ENCODE measurements around the gene RORC. TPM values are rescaled to one million over a fixed set of nuclear protein-coding genes. Genes with fewer than 3 reads are reported as not detected.
"Not testable (repeated sequence)": the region's sequence is repeated elsewhere in the genome, so short reads cannot be mapped to it uniquely, and the experiment has no call there.

RORC gene
- polyA plus RNA-seq (ENCODE audit: insufficient read length), result 11.8 TPM

DNA sequence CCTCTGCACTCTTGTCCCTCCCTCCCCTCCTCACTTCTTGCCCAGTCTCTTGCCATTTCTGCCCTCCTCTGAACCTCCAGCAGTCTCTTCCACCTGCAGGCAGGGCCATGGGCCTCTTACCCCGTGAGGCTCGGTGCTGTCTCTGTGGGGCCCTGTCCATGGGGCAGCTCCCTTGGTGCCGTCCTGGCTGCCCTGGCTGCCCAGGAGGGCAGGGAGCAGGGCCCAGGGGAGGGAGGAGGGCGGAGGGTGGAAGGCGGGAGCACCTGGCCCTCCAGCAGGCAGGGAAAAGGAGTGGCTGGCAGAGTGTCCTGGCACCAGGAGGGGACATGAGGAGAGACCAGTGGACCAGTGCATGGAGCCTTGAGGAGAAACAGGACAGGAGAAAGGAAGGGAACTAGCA, at the start of gene RORC:
Gene RORC (minus strand): TSS at position 198 of the 400 bp plus-strand sequence. CDS start 38 bp downstream, at position 160.
- DNase-seq, result no peak

DNA sequence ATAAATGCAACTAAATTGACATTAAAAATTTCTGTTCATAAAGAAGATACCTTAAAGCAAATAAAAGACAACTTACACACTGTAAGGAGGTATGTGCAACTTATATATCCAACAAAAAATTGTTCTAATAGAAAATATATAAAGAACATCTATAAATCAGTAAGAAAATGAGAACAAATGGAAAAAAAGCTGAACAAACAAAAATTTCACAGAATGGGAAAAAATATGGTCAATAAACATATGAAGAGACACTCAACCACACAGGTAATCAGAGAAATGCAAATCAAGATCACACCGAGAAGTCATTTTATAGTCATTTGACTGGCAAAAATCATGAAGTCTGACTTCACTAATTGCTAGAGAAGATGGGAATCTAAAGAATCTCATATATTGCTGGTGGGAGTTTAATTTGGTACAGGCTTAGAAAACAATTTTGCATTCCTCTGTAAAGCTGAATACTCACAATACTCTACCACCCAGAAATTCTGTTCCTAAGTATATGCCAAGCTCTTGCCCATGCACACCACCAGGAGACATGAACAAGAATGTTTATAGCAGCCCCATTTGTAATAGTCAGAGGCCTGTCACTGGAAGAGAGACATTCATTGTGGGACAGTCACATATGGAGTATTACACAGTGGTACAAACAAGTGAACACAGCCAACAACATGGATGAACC, 44.0 kb upstream of the RORC start:
- no peak for DNase-seq

DNA sequence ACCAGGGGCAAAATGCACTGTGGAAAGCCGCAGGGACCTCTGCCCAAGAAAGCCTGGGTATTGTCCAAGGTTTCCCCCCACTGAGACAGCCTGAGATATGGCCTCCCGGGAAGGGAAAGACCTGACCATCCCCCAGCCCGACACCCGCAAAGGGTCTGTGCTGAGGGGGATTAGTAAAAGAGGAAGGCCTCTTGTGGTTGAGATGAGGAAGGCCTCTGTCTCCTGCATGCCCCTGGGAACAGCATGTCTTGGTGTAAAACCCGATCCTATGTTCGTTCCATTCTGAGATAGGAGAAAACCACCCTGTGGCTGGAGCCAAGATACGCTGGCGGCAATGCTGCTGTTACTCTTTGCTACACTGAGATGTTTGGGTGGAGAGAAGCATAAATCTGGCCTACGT, 41.2 kb upstream of the RORC start:
- DNase-seq, result not testable (repeated sequence)

- no peak for DNase-seq
Observed at GRCh38 chr1:151871284-151872030, 39.9 kb upstream of the RORC start.

DNA sequence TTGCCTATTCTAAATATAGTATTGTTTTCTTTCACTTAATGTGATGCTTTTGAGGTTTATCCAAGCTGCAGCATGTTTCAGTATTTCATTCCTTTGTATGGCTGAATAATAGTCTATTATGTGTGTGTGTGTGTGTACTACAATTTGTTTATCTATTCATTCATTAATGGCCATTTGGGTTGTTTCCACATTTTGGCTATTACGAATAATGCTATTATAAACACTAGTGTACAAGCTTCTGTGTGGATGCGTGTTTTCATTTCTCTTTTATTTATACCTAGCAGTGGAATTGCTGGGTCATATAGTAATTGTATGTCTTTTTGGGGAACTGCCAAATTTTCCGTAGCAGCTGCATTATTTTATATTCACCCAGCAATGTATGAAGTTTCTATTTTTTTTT, 36.9 kb upstream of the RORC start:
- DNase-seq, result no peak

DNA sequence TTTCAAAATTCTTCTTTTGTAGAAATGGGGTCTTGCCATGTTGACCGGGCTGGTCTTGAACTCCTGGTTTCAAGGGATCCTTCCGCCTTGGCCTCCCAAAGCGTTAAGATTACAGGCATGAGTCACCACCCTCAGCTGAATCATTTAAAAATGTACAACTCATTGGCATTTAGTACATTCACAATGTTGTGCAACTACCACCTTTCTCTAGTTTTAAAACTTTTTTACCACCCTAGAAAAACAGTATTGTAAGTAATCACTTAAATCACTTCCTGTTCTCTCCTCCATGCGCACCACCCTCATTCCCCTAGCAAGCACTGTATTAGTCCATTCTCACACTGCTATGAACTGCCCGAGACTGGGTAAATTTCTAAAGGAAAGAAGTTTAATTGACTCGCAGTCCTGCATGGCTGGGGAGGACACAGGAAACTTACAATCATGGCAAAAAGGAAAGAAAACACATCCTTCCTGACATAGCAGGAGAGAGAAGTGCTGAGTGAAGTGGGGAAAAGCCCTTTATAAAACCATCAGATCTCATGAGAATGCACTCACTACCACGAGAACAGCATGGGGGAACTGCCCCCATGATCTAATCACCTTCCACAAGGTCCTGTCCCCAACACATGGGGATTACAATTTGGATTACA, 36.3 kb upstream of the RORC start:
- DNase-seq, result no peak

- no peak for DNase-seq
Observed at GRCh38 chr1:151867321-151867720, 35.7 kb upstream of the RORC start.

GRCh38 chr1:151864411-151864810, 32.8 kb upstream of the RORC start:
- no peak for DNase-seq

DNA sequence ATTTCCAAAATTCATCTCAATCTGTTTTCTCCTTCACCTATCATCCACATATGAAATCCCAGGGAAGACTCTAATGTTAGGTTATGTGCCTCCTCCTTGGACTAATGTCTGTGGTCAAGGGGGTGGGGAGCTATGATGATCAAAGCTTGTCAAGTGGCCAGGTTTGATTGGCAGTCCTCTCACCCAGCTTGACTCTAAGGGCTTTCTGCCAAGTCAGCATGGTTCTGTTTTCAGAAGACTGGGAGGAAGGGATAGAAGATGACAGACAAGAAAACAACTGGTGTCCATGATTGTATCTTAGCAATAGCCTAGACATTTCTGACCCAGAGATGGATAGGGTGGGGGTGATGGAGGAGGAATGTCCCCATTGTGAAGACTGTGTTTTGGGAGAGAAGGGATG, 31.0 kb upstream of the RORC start:
- no peak for DNase-seq

DNA sequence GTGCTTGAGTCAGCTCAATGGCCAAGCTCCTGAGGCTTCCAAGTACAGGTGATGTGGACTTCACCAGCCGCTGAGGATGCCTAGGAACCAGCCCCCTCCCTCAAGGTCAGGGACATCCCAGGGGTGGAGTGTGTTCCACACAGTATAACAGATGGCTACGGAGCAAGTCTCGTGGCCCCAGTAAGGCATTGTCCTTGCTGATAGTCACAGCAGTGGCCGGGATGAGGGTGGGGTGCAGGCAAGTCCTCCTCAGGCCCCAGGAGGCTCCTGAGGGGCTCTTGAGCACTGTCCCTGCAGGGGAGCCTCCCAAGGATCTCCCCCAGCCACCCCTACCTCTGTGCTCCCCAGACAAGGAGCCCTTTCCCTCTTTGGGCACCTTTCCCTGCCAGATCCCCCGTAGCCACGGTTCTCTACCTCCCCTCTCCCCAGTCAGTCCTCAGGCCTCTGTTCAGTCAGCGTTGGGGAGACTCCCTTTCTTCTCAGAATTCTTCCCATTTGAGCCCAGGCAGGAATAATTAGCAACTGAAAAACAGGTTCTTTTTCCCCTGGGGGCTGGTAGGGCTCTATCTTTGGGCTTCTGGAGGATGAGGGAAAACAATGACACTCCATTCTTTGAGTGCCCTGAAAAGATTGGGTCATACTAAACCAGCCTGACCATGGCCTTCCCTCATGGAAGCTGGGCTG, 29.0 kb upstream of the RORC start:
- DNase-seq, result no peak

DNA sequence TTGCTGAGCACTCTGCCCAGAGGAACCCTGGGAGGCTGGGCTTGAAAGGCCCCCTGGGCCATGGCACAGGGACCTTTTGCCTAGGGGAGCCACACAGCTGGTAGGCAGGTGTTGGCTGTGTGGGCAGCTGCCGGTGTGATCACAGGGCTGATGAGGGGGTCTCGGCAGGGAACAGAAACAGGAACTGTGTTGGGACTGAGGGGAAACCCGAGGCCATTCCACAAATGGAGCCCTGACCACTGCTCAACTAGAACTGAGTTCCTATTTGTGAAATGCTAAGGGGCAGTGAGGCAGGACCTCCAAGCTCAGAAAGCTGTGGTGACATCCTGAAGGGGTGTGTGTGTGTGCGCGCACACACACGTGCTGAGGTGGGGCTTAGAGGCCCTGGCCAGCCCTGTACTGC, 28.3 kb upstream of the RORC start:
- no peak for DNase-seq

GRCh38 chr1:151858886-151859665, 27.5 kb upstream of the RORC start:
- no peak for DNase-seq

GRCh38 chr1:151858030-151858746, 26.6 kb upstream of the RORC start:
- DNase-seq, result no peak

- no peak for DNase-seq
Observed at GRCh38 chr1:151855933-151856332, 24.3 kb upstream of the RORC start.

DNA sequence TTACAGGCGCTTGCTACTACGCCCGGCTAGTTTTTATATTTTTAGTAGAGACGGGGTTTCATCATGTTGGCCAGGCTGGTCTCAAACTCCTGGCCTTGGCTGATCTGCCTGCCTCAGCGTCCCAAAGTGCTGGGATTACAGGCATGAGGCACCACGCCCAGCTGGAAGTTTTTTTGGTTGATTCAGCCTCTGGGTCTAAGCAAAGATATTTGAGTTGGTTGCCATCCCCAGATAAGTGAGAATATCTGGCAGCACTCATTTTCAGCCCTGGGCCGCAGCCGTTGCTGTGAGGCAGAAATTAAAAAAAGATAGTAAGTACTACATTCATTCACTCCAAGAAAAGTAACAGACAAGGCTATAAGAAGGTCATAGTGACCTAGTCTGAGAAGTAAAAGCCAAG, 23.9 kb upstream of the RORC start:
- DNase-seq, result not testable (repeated sequence)

DNA sequence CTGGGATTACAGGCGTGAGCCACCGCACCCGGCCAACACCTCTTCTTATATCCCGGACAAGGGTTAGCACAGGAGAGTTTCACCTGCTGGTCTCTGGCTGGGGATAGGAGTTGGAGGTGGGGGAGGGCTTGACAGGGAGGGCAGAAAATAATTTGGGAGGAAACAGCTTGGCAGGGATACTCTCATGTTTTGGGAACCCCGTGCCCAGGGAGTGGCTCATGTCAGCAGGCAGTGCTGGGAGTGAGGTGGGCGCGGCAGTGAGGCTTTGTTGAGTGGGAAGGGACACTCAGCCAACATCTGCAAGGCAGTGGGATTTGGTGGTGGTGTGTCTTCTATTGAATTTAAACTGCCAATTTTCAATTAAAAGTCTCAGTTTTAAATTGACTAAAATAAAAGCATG, 23.1 kb upstream of the RORC start:
- DNase-seq, result no peak

DNA sequence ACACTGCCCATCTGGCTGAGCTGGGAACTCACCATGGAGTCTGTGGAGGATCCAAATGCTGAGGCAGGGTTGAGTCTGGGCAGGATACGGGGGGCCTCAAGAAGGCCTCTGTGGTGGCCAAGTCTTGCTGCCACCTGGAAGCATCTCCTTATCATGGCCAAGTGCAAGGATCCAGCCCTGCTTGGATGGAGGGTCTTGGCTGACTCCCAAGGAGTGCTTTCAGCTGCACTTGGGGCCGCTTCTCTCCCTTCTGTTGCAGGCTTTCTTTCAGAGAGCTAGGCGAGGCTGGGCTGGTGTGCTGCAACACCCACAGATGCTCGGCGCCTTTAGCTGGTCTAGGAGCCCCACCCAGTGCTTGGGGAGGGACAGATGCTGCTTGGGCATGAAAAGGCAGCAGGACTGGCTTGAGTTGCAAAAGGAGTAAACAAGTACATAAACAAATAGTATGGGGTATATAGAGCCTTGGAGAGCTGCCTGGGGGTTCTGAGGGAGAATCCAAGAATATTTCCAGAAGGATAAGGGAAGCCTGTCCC, 21.9 kb upstream of the RORC start, which contains the start of gene THEM5:
Gene THEM5 (minus strand): TSS at position 302 of the 533 bp plus-strand sequence. CDS start 147 bp downstream, at position 155.
- DNase-seq, result no peak

GRCh38 chr1:151852733-151853132, 21.1 kb upstream of the RORC start:
- DNase-seq, result no peak

- no peak for DNase-seq
Observed at GRCh38 chr1:151851886-151852285, 20.3 kb upstream of the RORC start.

DNA sequence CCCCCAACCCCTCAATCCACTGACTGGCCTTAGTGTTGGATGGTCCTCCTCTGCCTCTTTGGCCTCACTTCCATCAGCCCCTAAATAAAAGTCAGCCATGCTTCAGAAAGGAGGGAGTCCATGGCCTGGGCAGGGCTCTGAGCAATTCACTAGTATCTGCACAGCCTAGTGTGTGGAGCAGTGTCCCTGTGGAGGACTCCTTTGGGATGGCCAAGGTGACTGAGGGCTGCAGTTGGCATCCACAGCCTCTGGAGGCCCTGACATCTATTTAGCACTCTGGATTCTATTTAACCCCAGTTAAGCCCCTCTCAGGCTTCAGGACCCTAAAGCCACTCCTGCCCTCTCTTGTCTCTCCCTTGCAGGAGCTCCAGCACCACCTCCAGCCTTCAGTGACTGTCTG, 18.3 kb upstream of the RORC start:
- no peak for DNase-seq

GRCh38 chr1:151849126-151849525, 17.5 kb upstream of the RORC start:
- no peak for DNase-seq

Data from hindlimb muscle (tissue), 1 donor.